ENCODE results near the gene RAB1A.
"Not testable (repeated sequence)": the region's sequence is repeated elsewhere in the genome, so short reads cannot be mapped to it uniquely, and the experiment has no call there.

Gene RAB1A

DNA sequence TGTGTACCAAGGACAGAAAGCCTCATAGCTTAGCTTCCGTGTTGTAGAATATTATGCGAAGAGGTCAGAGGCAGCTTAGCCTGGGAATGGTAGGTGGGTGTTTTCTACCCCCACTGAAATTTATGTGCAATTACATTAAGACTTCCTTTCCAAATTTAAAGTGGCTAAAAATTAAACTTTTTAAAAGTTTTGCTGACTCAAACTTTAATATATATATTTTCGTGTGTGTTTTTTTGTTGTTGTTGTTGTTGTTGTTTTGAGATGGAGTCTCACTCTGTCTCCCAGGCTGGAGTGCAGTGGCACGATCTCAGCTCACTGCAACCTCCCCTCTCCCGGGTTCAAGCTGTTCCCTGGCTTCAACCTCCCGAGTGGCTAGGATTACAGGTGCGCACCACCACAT is 4.3 kb upstream of the RAB1A start:
- DNase-seq: no peak

GRCh38 chr2:65133626-65134025 is 3.7 kb upstream of the RAB1A start:
- no peak for DNase-seq

DNA sequence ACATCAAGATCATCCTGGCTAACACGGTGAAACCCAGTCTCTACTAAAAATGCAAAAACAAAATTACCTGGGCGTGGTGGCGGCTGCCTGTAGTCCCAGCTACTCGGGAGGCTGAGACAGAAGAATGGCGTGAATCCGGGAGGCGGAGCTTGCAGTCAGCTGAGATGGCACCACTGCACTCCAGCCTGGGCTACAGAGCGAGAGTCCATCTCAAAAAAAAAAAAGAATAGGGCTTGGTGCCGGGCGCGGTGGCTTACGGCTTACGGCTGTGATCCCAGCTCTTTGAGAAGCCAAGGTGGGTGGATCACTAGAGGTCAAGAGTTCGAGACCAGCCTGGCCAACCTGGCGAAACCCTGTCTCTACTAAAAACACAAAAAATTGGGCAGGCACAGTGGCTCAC is 3.0 kb upstream of the RAB1A start:
- not testable (repeated sequence) for DNase-seq

GRCh38 chr2:65130664-65131175 is 814 bp upstream of the RAB1A start:
- DNase-seq: no peak

DNA sequence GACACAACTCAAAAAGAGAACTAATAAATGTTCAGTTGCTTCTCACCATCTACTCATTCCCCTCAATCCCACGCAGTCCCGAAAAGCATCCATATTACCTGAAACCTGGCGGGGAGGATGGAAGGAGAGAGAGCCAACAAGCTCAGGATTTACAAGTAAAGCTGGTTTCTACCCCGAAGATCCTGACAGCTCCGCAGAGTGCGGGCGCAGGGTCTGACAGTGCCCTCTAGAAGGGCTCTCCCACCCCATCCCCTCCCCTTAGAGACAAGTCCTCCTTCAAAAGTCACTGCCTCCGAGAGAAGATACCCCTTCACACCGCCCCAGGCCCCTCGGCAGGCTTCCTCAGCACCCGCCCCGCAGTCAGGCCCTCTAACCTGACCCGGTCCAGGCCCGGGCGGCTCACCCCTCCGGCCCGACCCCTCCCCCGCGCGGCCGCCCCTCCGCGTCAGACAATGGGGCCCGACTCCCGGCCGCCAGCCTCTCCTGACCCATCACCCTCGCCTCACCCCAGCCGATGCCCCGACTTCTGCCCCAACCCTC is 550 bp downstream of the RAB1A start:
- peak; percentile 17 for DNase-seq

DNA sequence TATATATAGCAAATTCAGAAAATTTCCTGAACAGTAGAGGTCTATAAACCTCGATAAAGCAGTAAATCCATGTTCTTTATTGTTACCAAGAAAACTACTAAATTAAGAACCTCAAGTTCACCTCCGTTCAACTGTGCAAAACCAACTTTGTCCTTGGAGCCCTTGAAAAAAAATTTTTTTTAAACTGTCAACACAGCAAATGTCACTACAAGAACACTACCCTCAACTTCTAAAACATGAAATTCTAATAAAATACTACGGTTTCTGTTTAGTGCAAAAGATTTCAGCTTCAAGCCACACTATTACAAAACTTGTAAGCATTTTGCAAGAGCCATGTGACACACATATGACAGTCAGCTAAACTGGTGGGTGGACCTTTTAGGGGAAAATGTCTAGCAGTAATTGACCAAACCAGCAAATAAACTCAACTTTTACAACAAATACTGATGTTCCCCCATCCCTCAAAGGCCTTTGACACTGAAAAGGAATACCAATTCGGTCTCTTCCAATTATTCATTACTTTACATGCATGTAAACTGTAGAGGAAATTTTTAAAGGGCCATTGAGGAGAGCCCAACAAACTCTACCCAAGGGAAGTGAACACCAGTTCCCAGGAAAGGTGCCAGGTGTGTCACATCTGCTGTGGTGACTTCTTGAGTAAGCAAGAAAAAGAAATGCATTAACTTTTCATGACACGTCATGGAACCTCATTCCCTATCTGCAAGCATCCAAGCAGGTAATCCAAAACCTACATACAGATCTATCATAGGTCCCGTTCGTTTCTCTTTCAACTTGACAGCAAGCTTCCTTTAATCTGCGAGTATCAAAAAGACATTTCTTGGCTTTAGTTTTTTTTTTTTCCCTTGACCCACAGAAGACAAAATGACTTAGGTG is 1.4 kb downstream of the RAB1A start:
- no peak for DNase-seq

DNA sequence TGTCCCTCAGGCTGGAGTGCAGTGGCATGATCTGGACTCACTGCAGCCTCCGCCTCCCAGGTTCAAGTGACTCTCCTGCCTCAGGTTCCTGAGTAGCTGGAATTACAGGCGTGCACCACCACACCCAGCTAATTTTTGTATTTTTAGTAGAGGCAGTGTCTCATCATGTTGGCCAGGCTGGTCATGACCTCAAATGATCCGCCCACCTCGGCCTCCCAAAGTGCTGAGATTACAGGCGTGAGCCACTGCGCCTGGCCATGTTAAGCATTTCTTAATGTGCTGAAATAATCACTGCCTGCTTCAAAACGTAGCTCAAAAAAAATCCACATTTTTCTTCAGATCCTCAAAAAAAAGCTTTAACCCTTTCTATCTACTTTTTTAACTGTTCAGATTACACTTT is 4.4 kb downstream of the RAB1A start:
- not testable (repeated sequence) for DNase-seq

- no peak for DNase-seq
Measured at GRCh38 chr2:65122313-65122712, 7.6 kb downstream of the RAB1A start.

- no peak for DNase-seq
Measured at GRCh38 chr2:65120990-65121693, 8.8 kb downstream of the RAB1A start.

DNA sequence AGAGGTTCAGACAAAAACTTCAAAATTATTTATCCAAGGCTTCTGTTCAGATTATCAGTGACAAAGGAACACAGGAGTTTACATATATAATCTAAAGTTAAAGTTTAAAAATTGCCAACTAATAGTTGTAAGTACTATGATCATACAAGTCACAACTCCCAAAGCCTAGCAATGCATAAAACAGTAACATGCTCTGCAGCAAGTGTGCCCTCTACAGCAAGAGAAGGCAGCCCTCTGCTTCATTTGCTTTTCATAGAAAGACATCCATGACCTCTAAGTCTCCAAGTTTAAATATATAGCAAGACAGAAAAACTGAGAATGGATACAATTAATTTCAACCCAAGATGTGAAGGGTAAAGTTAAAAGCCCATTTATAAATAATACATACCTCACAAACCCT is 13.3 kb downstream of the RAB1A start:
- no peak for DNase-seq

- no peak for DNase-seq
Measured at GRCh38 chr2:65114921-65115320, 15.0 kb downstream of the RAB1A start.

DNA sequence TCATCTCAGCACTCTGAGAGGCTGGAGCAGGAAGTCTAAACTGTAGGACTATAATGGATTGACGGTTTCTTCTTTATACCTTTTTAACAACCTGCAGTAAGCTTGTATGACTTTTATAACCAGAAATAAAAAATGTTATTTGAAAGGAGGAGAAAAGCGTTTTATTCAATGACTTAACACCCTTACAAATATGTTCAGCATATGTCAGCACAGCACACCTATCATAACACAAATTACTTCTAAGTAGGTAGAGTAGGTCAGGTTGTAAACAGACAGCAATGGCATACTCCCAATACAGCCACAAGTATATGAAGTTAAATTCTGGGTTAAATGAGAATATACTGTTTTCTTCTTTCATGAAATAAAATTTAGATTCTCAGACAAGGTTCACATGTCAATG is 16.1 kb downstream of the RAB1A start:
- DNase-seq: no peak

GRCh38 chr2:65113229-65113628 is 16.7 kb downstream of the RAB1A start:
- no peak for DNase-seq

GRCh38 chr2:65112633-65113032 is 17.3 kb downstream of the RAB1A start:
- DNase-seq: no peak

GRCh38 chr2:65108780-65109179 is 21.1 kb downstream of the RAB1A start:
- DNase-seq: no peak

DNA sequence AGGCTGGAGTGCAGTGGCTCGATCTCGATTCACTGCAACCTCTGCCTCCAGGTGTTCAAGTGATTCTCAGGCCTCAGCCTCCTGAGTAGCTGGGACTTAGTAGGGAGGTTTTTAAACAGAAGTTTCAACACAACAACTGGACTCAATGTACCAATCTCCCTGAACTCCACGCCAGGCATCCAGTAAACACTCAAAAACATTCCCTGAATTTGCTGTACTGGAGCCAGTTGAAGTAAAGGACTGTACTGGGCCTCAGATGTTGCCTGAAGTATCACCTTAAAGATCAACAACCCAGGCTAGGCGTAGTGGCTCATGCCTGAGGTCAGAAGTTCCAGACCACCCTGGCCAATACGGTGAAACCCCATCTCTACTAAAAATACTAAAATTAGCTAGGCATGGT is 22.4 kb downstream of the RAB1A start:
- no peak for DNase-seq

GRCh38 chr2:65103013-65103715 is 26.7 kb downstream of the RAB1A start:
- no peak for DNase-seq

- DNase-seq: no peak
Measured at GRCh38 chr2:65101071-65101470, 28.8 kb downstream of the RAB1A start.

- DNase-seq: no peak
Measured at GRCh38 chr2:65098741-65099140, 31.2 kb downstream of the RAB1A start.

- no peak for DNase-seq
Measured at GRCh38 chr2:65097844-65098243, 32.1 kb downstream of the RAB1A start.

DNA sequence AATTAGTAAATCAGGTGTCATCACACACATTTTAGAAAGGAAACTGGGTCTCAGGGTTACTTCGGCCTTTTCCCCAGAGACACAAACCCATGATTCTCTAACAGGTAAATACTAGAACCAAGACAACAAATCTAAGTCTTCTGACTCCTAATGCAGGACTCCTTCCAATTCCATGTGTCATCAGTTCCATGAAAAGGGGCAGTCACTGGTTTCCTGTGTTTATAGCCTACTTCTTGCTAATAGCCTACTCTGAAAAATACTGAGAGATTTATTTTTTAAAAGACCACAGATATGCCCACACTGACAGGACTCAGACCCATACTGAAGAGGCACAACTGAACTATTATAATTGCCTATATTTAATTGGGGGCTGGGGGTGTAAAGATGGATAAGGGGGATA is 33.0 kb downstream of the RAB1A start:
- no peak for DNase-seq

- no peak for DNase-seq
Measured at GRCh38 chr2:65093211-65093610, 36.7 kb downstream of the RAB1A start.

DNA sequence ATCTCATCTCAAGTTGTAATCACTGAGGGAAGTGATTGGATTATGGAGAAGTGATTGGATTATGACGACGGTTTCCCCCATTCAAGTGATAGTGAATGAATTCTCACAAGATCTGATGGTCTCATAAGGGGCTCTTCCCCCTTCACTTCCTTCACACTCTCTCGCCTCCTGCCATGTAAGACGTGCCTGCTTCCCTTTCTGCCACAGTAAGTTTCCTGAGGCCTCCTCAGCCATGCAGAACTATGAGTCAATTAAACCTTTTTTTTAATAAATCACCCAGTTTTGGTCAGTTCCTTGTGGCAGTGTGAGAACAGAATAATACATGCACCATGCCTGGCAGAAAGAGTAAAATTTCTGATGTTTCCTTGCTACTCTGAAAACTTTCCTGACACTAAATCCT is 37.1 kb downstream of the RAB1A start:
- no peak for DNase-seq

Measured in activated T-cell treated with anti-CD3 and anti-CD28 coated beads for 4 hours (primary cell).